Fibroblast of lung (primary cell): ENCODE results near the gene TARS3.

ENCODE experiments used
- EZH2 ChIP-seq: IDR thresholded peaks from 2 replicates; pipeline ENCODE4 v1.5.1; 2012; ENCODE audit warnings: low read length, control low read depth, mild to moderate bottlenecking; ENCODE audit errors: missing control alignments
- TF ChIP-seq, protein P1 (sequence below), 2 donors: IDR thresholded peaks in 1 of 2; conservative IDR thresholded peaks in 1 of 2; 1 replicate in 1 of 2; 2 replicates in 1 of 2; pipeline ENCODE4 v1.5.1; 2011 to 2012; ENCODE audit warnings: low read length in 2 of 2, control low read depth in 1 of 2, inconsistent platforms in 1 of 2, low read depth in 1 of 2, mild to moderate bottlenecking in 1 of 2

DNA sequence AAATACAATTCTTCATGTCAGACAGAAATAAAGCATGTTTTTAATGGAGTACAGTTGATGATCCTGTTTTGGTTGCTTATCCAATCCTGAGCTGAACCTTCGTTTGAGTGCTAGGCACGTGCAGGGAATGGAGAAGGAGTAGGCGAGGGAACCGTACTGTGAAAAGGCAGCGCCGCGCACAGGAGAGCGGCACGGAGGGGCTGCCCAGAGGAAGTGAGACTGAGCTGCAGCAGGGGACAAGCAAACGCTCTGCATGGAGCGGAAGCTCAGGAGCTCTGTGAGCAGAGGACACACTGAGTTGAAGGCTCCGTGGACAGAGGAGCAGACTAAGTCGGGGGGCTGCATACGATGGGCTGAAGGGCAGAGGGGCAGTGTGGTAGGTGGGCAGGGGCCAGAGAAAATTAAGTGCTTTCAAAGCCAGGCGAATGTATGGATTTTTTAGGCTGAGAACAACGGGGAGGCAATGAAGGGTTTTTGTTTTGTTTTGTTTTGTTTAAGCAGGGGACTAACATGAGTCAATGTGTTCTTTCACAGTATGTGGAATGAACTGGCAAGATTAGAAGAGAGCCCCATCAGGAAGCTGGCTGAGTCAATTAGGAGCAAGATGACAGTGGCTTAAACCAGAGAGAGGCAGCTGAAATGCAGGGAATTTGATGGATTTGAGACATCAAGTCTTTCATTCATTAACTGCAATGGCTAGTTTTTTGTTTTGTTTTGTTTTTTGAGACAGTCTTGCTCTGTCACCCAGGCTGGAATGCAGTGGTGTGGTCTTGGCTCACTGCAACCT lies 48.3 kb downstream of the TARS3 start:
- TF ChIP-seq, protein P1, sequence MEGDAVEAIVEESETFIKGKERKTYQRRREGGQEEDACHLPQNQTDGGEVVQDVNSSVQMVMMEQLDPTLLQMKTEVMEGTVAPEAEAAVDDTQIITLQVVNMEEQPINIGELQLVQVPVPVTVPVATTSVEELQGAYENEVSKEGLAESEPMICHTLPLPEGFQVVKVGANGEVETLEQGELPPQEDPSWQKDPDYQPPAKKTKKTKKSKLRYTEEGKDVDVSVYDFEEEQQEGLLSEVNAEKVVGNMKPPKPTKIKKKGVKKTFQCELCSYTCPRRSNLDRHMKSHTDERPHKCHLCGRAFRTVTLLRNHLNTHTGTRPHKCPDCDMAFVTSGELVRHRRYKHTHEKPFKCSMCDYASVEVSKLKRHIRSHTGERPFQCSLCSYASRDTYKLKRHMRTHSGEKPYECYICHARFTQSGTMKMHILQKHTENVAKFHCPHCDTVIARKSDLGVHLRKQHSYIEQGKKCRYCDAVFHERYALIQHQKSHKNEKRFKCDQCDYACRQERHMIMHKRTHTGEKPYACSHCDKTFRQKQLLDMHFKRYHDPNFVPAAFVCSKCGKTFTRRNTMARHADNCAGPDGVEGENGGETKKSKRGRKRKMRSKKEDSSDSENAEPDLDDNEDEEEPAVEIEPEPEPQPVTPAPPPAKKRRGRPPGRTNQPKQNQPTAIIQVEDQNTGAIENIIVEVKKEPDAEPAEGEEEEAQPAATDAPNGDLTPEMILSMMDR (conservative IDR thresholded peaks at IDR 0.05 in 1 of 2, IDR thresholded peaks at IDR 0.05 in 1 of 2; ENCODE audit: low read depth in 1 of 2, low read length in 2 of 2), result no peak
- no peak for TF ChIP-seq EZH2
